HepG2 (cell line): ENCODE measurements around the gene CAPN10. TPM values are rescaled to one million over a fixed set of nuclear protein-coding genes. Genes with fewer than 3 reads are reported as not detected.
A peak's percentile ranks its signal among the peaks of the same experiment; 100 is the strongest.

ENCODE experiments used
- CBX2 ChIP-seq, 2 experiments: fragments of 200-600 bp in 1 of 2; sonication (generic); formaldehyde crosslinking in 1 of 2; IDR thresholded peaks; 2 replicates each; pipeline versions ENCODE4 v1.7.0 to v1.8.1; 2018 to 2022; ENCODE audit warnings: low read depth in 2 of 2, low read length in 1 of 2, mild to moderate bottlenecking in 1 of 2, missing genetic modification reagents in 1 of 2
- CCAR2 ChIP-seq: fragments of 200-400 bp; formaldehyde crosslinking; optimal IDR thresholded peaks from 2 replicates; pipeline ENCODE3; 2018; ENCODE audit warnings: low read depth, mild to moderate bottlenecking, low read length, moderate library complexity
- HDAC2 ChIP-seq: sonication (generic); formaldehyde crosslinking; IDR thresholded peaks from 2 replicates; pipeline ENCODE4 v1.4.0; 2020; ENCODE audit warnings: missing genetic modification reagents
- HMGXB3 ChIP-seq: sonication (generic); formaldehyde crosslinking; IDR thresholded peaks from 2 replicates; pipeline ENCODE4 v1.4.0; 2020; ENCODE audit warnings: missing genetic modification reagents, borderline replicate concordance
- HOMEZ ChIP-seq: IDR thresholded peaks from 2 replicates; pipeline ENCODE4 v1.6.1; 2016; ENCODE audit warnings: low read depth
- MBNL3 ChIP-seq: fragments of 250-450 bp; sonication (Bioruptor Pico); conservative IDR thresholded peaks from 2 replicates; pipeline ENCODE4 v1.8.0; 2022; ENCODE audit warnings: mild to moderate bottlenecking, inconsistent platforms
- MLX ChIP-seq: IDR thresholded peaks from 2 replicates; pipeline ENCODE4 v1.6.1; 2016
- NBN ChIP-seq: fragments of 450-650 bp; conservative IDR thresholded peaks from 2 replicates; pipeline ENCODE4 v1.6.1; 2017
- NONO ChIP-seq, 2 experiments: fragments of 450-650 bp in 1 of 2; sonication (generic) in 1 of 2; formaldehyde crosslinking in 1 of 2; IDR thresholded peaks in 1 of 2; conservative IDR thresholded peaks in 1 of 2; 2 replicates each; pipeline versions ENCODE4 v1.6.1 to v1.8.0; 2017 to 2022; ENCODE audit warnings: mild to moderate bottlenecking in 1 of 2, missing genetic modification reagents in 1 of 2, moderate library complexity in 1 of 2
- NR3C1 ChIP-seq: sonication (generic); formaldehyde crosslinking; IDR thresholded peaks from 2 replicates; pipeline ENCODE4 v1.4.0; 2020; ENCODE audit warnings: missing genetic modification reagents
- RXRA ChIP-seq: sonication (generic); formaldehyde crosslinking; IDR thresholded peaks from 2 replicates; pipeline ENCODE4 v1.5.1; 2020; ENCODE audit warnings: missing genetic modification reagents
- ZMYM4 ChIP-seq: sonication (generic); formaldehyde crosslinking; IDR thresholded peaks from 2 replicates; pipeline ENCODE4 v1.8.1; 2023; ENCODE audit warnings: mild to moderate bottlenecking, missing genetic modification reagents
- ZNF143 ChIP-seq: sonication (generic); formaldehyde crosslinking; IDR thresholded peaks from 2 replicates; pipeline ENCODE4 v1.4.0; 2020; ENCODE audit warnings: missing genetic modification reagents
- ZNF207 ChIP-seq: fragments of 450-650 bp; IDR thresholded peaks from 2 replicates; pipeline ENCODE4 v1.6.1; 2016; ENCODE audit warnings: antibody characterized with exemption, borderline replicate concordance
- ZNF660 ChIP-seq: sonication (generic); formaldehyde crosslinking; IDR thresholded peaks from 2 replicates; pipeline ENCODE4 v1.5.1; 2020; ENCODE audit warnings: mild to moderate bottlenecking, low read depth, missing genetic modification reagents, borderline replicate concordance
- ZSCAN12 ChIP-seq: sonication (generic); formaldehyde crosslinking; IDR thresholded peaks from 2 replicates; pipeline ENCODE4 v1.9.0; 2021; ENCODE audit warnings: mild to moderate bottlenecking, missing genetic modification reagents
- ZSCAN29 ChIP-seq: sonication (generic); formaldehyde crosslinking; conservative IDR thresholded peaks from 2 replicates; pipeline ENCODE4 v1.4.0; 2020; ENCODE audit warnings: mild to moderate bottlenecking, missing genetic modification reagents
- polyA plus RNA-seq, 8 experiments: library from polyadenylated mRNA; depleted of rRNA in 3 of 8; stranded (reverse) in 7 of 8; unstranded in 1 of 8; fragments of >200 nt; fragmentation: Illumina TruSeq in 4 of 8; extraction: Trizol in 4 of 8; gene quantifications; 2 replicates each; pipeline versions ENCODE4 v1.2.1 to v1.2.3, GENCODE V29; 2011 to 2016; ENCODE audit warnings: low read depth in 4 of 8, missing spikeins in 1 of 8, mixed read lengths in 1 of 8; ENCODE audit not compliant: insufficient read depth in 1 of 8
- total RNA-seq, 5 experiments: library from RNA; depleted of rRNA; stranded (reverse); fragments of >200 nt; fragmentation: Illumina TruSeq; extraction: Trizol; gene quantifications; 2 replicates each; pipeline ENCODE4 v1.2.3, GENCODE V29; 2016; ENCODE audit warnings: low read depth in 1 of 5

The CAPN10 gene
- total and polyA plus RNA-seq, 2 of the 13 experiments (the other 11 are each of a cell fraction or from before 2014, with no cell fraction given) = 27.6 to 32.4 TPM

GRCh38 chr2:240566203-240567136 lies 20.1 kb upstream of the CAPN10 start (continued):
- TF ChIP-seq HMGXB3 (no peak), NR3C1 (CRISPR knock-in tag) (no peak; the same call in 1 of the 2 replicates), CCAR2 (peak; percentile 32), CBX2 (IDR thresholded peaks at IDR 0.05; ENCODE audit: low read depth, low read length) (no peak), CBX2 (CRISPR knock-in tag; IDR thresholded peaks at IDR 0.05; ENCODE audit: low read depth) (no peak), NONO (IDR thresholded peaks at IDR 0.05) (no peak), NONO (CRISPR knock-in tag; conservative IDR thresholded peaks at IDR 0.05) (peak; percentile 78), ZNF207 (no peak), NBN (no peak), MBNL3 (no peak), HOMEZ (peak; percentile 51; the same call in 1 of the 2 replicates), ZNF143 (no peak), ZSCAN29 (CRISPR knock-in tag) (no peak), HDAC2 (peak; percentile 54; the same call in 1 of the 2 replicates), ZMYM4 (peak; percentile 54; the same call in 1 of the 2 replicates), MLX (0 out of 2 replicates have a peak, but pooled peaks have one; percentile 11), ZSCAN12 (no peak), RXRA (CRISPR knock-in tag) (0 out of 2 replicates have a peak, but pooled peaks have one; percentile 13), ZNF660 (CRISPR knock-in tag) (no peak)
